Measurements from ENCODE around the gene ERN2. TPM values are rescaled to one million over a fixed set of nuclear protein-coding genes. Genes with fewer than 3 reads are reported as not detected.

Gene ERN2
- total and polyA plus RNA-seq, 2 of the 4 experiments (the other 2 are of a cell fraction): 0.39 to 0.54 TPM

GRCh38 chr16:23679274-23679985, 33.6 kb downstream of the ERN2 start:
- H2AK9ac ChIP-seq (replicated peaks; ENCODE audit: low read depth, low read length, poor library complexity): peak overlapping the region; percentile 99
- peaks cover 19 to 59% of the 10 kb centered on the region in 2 experiments for H3K79me1 ChIP-seq (ENCODE audit: low read depth in 1 of 2, low read length in 2 of 2)
- H2BK20ac ChIP-seq (ENCODE audit: low read depth, low read length): peak overlapping the region; percentile 5; the same call in 1 of the 2 replicates
- H2BK120ac ChIP-seq (ENCODE audit: low read depth, low read length): 0 out of 2 replicates have a peak overlapping the region, but pooled peaks have one; percentile 33
- ChIA-PET CTCF (interaction anchor here (0.6 to 2.9 kb wide), 2 partner anchors 11 to 16 kb away, joined by 3 to 7 read pairs; no protein-coding TSS in a partner anchor), POLR2A (ENCODE audit: unreplicated experiment) (interaction anchor here (0.5 kb wide), 1 partner anchor 122 kb away, joined by 3 read pairs; the partner anchor contains the start of genes EARS2 and UBFD1)
- H3K4me3 ChIP-seq (ENCODE audit: insufficient read depth, low read depth, low read length): peak overlapping the region; percentile 50
- H4K91ac ChIP-seq (ENCODE audit: insufficient read depth, low read depth, low read length): peak overlapping the region; percentile 85
- intact Hi-C loops (cut with micrococcal nuclease): loop anchor here (2.0 kb wide), 2 partner anchors 49 to 357 kb away; no protein-coding TSS in a partner anchor
- H2BK5ac ChIP-seq (ENCODE audit: low read depth, low read length, poor library complexity, severe bottlenecking): peak overlapping the region; percentile 44
- H3K27ac ChIP-seq (ENCODE audit: insufficient read depth, low read length): peak overlapping the region; percentile 64
- H3K27me3 ChIP-seq (ENCODE audit: control insufficient read depth, insufficient read depth, low read length): no peaks in the 10 kb centered on the region
- peak overlapping the region; percentile 68 for H3K56ac ChIP-seq (ENCODE audit: extremely low read depth, insufficient read depth, low read length)
- peak overlapping the region; percentile 74 for H3K14ac ChIP-seq (replicated peaks; ENCODE audit: low read depth, low read length)
- peak overlapping the region; percentile 87 for H2AFZ ChIP-seq (replicated peaks; ENCODE audit: low read length, poor library complexity)
- BruUV-seq (replicated peaks): no TSS peak
- ATAC-seq (ENCODE audit: low read depth) (peak; percentile 32), DNase-seq (peak; percentile 57)
- no peak overlapping the region for H3K18ac ChIP-seq (ENCODE audit: low read depth, low read length)
- H3K36me3 ChIP-seq (ENCODE audit: control insufficient read depth, insufficient read depth, low read length): peaks cover 17% of the 10 kb centered on the region
- peaks cover 11% of the 10 kb centered on the region; the same call in 1 of the 2 replicates for H3K9me1 ChIP-seq (ENCODE audit: insufficient read depth, low read length)
- no peak overlapping the region for H2BK15ac ChIP-seq (ENCODE audit: low read depth, low read length)
- 3% methylated on average over 13 of the region's 24 CpGs; no CpG with 5 or more reads in 1 of the 2 experiments for WGBS, 2 experiments (ENCODE audit: extremely low coverage in 2 of 2, insufficient read length in 1 of 2)
- peaks cover 15% of the 10 kb centered on the region for H3K4me1 ChIP-seq (ENCODE audit: control insufficient read depth, insufficient read depth, low read length)
- H4K8ac ChIP-seq (ENCODE audit: low read depth in 2 of 2, low read length in 2 of 2): peak overlapping the region; percentile 46 to 68
- H4K20me1 ChIP-seq (ENCODE audit: insufficient read depth, low read length): peaks cover 29% of the 10 kb centered on the region
- peak overlapping the region; percentile 85 for H2AK5ac ChIP-seq (ENCODE audit: low read depth, low read length)
- dilution Hi-C loops (cut with HindIII; ENCODE audit: low sequenced_read_pairs, unreplicated experiment): no loop called here
- H3K23ac ChIP-seq (ENCODE audit: low read depth, low read length): peak overlapping the region; percentile 92
- H3K9ac ChIP-seq (ENCODE audit: low read depth, low read length): peak overlapping the region; percentile 61; the same call in 1 of the 2 replicates
- H3K4ac ChIP-seq (ENCODE audit: low read depth, low read length): peak overlapping the region; percentile 80
- peak overlapping the region; percentile 87 for H3K4me2 ChIP-seq (ENCODE audit: low read depth, low read length)
- in situ Hi-C loops (cut with MboI; ENCODE audit: low sequenced_read_pairs): loop anchor here (25.0 kb wide), 1 partner anchor 833 kb away; no protein-coding TSS in a partner anchor
- no peaks in the 10 kb centered on the region for H3K9me3 ChIP-seq (ENCODE audit: control insufficient read depth, insufficient read depth, low read length)
- no peak overlapping the region for H4K5ac ChIP-seq (ENCODE audit: low read depth, low read length)
- no peak for TF ChIP-seq USF2 (IDR thresholded peaks at IDR 0.05; ENCODE audit: low read depth, low read length)
- no peak for TF ChIP-seq CTCF (conservative IDR thresholded peaks at IDR 0.05; ENCODE audit: low read depth, low read length)
- TF ChIP-seq MAZ (IDR thresholded peaks at IDR 0.05; ENCODE audit: borderline replicate concordance, low read depth, low read length): no peak; the same call in 1 of the 2 replicates
- TF ChIP-seq MXI1 (IDR thresholded peaks at IDR 0.05; ENCODE audit: borderline replicate concordance, low read depth, low read length): no peak
- no peak for TF ChIP-seq CEBPB (IDR thresholded peaks at IDR 0.05; ENCODE audit: low read depth, low read length)
- TF ChIP-seq POLR2A (IDR thresholded peaks at IDR 0.05; ENCODE audit: low read depth, low read length): no peak
- no peak for TF ChIP-seq RAD21 (IDR thresholded peaks at IDR 0.05; ENCODE audit: low read length)
- no peak for TF ChIP-seq RCOR1 (IDR thresholded peaks at IDR 0.05; ENCODE audit: insufficient replicate concordance, low read length)
- no peak for TF ChIP-seq SMC3 (IDR thresholded peaks at IDR 0.05; ENCODE audit: low read depth, low read length)
- no peak for TF ChIP-seq ELK1 (IDR thresholded peaks at IDR 0.05; ENCODE audit: borderline replicate concordance, low read depth, low read length)
- TF ChIP-seq MAFK (IDR thresholded peaks at IDR 0.05; ENCODE audit: low read depth, low read length): no peak
- TF ChIP-seq FOS (IDR thresholded peaks at IDR 0.05; ENCODE audit: low read depth, low read length): no peak
- TF ChIP-seq BHLHE40 (IDR thresholded peaks at IDR 0.05; ENCODE audit: low read depth, low read length): no peak
- TF ChIP-seq CHD1 (IDR thresholded peaks at IDR 0.05; ENCODE audit: low read depth, low read length): no peak
